Liver (tissue), 3 donors: ENCODE data around the gene TRERF1.

Source experiments
- EGR1 ChIP-seq, 2 donors: IDR thresholded peaks; 2 replicates each; pipeline ENCODE4 v1.6.1; 2016 to 2018; ENCODE audit warnings: antibody characterized with exemption in 2 of 2, low read depth in 2 of 2
- JUND ChIP-seq, 2 donors: IDR thresholded peaks; 2 replicates each; pipeline ENCODE4 v1.6.1; 2016; ENCODE audit warnings: antibody characterized with exemption in 2 of 2
- NR2F2 ChIP-seq: IDR thresholded peaks from 2 replicates; pipeline ENCODE4 v1.6.1; 2016; ENCODE audit warnings: antibody characterized with exemption
- RAD21 ChIP-seq, 2 donors: IDR thresholded peaks; 2 replicates each; pipeline ENCODE4 v1.6.1; 2016; ENCODE audit warnings: antibody characterized with exemption in 2 of 2, mild to moderate bottlenecking in 2 of 2
- SP1 ChIP-seq: IDR thresholded peaks from 2 replicates; pipeline ENCODE4 v1.6.1; 2018; ENCODE audit warnings: antibody characterized with exemption, mild to moderate bottlenecking
- TAF1 ChIP-seq: conservative IDR thresholded peaks from 2 replicates; pipeline ENCODE4 v1.6.1; 2016; ENCODE audit warnings: antibody characterized with exemption, mild to moderate bottlenecking
- YY1 ChIP-seq: IDR thresholded peaks from 2 replicates; pipeline ENCODE4 v1.6.1; 2016; ENCODE audit warnings: antibody characterized with exemption, mild to moderate bottlenecking
- TF ChIP-seq, protein P1 (sequence below): fragments of 150-350 bp; IDR thresholded peaks from 2 replicates; pipeline ENCODE4 v1.5.1; 2017; ENCODE audit warnings: improper control_type of control experiment, low read depth, low read length; ENCODE audit not compliant: missing input control
- TF ChIP-seq, protein P2 (sequence below): IDR thresholded peaks from 2 replicates; pipeline ENCODE4 v1.6.1; 2016; ENCODE audit warnings: antibody characterized with exemption, mild to moderate bottlenecking
- donor health status: healthy.
- donor health status: healthy.

GRCh38 chr6:42269553-42269952, 182.2 kb downstream of the TRERF1 start:
- TF ChIP-seq, protein P1, sequence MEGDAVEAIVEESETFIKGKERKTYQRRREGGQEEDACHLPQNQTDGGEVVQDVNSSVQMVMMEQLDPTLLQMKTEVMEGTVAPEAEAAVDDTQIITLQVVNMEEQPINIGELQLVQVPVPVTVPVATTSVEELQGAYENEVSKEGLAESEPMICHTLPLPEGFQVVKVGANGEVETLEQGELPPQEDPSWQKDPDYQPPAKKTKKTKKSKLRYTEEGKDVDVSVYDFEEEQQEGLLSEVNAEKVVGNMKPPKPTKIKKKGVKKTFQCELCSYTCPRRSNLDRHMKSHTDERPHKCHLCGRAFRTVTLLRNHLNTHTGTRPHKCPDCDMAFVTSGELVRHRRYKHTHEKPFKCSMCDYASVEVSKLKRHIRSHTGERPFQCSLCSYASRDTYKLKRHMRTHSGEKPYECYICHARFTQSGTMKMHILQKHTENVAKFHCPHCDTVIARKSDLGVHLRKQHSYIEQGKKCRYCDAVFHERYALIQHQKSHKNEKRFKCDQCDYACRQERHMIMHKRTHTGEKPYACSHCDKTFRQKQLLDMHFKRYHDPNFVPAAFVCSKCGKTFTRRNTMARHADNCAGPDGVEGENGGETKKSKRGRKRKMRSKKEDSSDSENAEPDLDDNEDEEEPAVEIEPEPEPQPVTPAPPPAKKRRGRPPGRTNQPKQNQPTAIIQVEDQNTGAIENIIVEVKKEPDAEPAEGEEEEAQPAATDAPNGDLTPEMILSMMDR = no peak
- TF ChIP-seq NR2F2 (no peak), RAD21 (IDR thresholded peaks at IDR 0.05) (no peak), TAF1 (no peak), YY1 (no peak), EGR1 (IDR thresholded peaks at IDR 0.05; ENCODE audit: low read depth in 2 of 2) (no peak), JUND (IDR thresholded peaks at IDR 0.05) (no peak), SP1 (no peak)
- TF ChIP-seq, protein P2, sequence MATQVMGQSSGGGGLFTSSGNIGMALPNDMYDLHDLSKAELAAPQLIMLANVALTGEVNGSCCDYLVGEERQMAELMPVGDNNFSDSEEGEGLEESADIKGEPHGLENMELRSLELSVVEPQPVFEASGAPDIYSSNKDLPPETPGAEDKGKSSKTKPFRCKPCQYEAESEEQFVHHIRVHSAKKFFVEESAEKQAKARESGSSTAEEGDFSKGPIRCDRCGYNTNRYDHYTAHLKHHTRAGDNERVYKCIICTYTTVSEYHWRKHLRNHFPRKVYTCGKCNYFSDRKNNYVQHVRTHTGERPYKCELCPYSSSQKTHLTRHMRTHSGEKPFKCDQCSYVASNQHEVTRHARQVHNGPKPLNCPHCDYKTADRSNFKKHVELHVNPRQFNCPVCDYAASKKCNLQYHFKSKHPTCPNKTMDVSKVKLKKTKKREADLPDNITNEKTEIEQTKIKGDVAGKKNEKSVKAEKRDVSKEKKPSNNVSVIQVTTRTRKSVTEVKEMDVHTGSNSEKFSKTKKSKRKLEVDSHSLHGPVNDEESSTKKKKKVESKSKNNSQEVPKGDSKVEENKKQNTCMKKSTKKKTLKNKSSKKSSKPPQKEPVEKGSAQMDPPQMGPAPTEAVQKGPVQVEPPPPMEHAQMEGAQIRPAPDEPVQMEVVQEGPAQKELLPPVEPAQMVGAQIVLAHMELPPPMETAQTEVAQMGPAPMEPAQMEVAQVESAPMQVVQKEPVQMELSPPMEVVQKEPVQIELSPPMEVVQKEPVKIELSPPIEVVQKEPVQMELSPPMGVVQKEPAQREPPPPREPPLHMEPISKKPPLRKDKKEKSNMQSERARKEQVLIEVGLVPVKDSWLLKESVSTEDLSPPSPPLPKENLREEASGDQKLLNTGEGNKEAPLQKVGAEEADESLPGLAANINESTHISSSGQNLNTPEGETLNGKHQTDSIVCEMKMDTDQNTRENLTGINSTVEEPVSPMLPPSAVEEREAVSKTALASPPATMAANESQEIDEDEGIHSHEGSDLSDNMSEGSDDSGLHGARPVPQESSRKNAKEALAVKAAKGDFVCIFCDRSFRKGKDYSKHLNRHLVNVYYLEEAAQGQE = no peak
